ENCODE data around the gene SELENOM.

GRCh38 chr22:31055635-31056159 lies 51.7 kb downstream of the SELENOM start:
- TF ChIP-seq POLR2AphosphoS5 (IDR thresholded peaks at IDR 0.05): no peak
- TF ChIP-seq CTCF (IDR thresholded peaks at IDR 0.05; ENCODE audit: poor library complexity, severe bottlenecking): no peak
- TF ChIP-seq MXI1 (conservative IDR thresholded peaks at IDR 0.05; ENCODE audit: poor library complexity, severe bottlenecking): no peak
- TF ChIP-seq EZH2 (IDR thresholded peaks at IDR 0.05; ENCODE audit: borderline replicate concordance, insufficient read depth, low read length, poor library complexity, severe bottlenecking): no peak
- no peak for TF ChIP-seq TAF1 (IDR thresholded peaks at IDR 0.05; ENCODE audit: low read depth)
- TF ChIP-seq EP300 (conservative IDR thresholded peaks at IDR 0.05; ENCODE audit: poor library complexity, severe bottlenecking): no peak
- no peak for TF ChIP-seq RAD21 (conservative IDR thresholded peaks at IDR 0.05)
- no peak for TF ChIP-seq SMC3 (conservative IDR thresholded peaks at IDR 0.05; ENCODE audit: poor library complexity)

All from neural cell (in vitro differentiated cells).